Epithelial cell of alveolus of lung (primary cell): ENCODE measurements around the gene LBH. TPM values are rescaled to one million over a fixed set of nuclear protein-coding genes. Genes with fewer than 3 reads are reported as not detected.

ENCODE experiments used
- total RNA-seq: library from RNA; depleted of rRNA; stranded (reverse); fragments of >200 nt; gene quantifications from 2 replicates; pipeline ENCODE4 v1.2.1, GENCODE V29; 2015

Gene LBH
- 31.1 and 39.8 TPM in 2 replicates for total RNA-seq

GRCh38 chr2:30231212-30231995 is at the start of gene LBH:
LBH (plus strand) TSS chr2:30231534; CDS start chr2:30231739, 205 bp downstream.

Other genes starting within 250 kb of the LBH start
- gene YPEL5, start 84.5 kb upstream of the LBH start, total RNA-seq, result 53.9 and 55.5 TPM in 2 replicates
- gene LCLAT1, start 215.7 kb downstream of the LBH start, total RNA-seq, result 15.5 and 17.8 TPM in 2 replicates